Activated CD8-positive, alpha-beta T cell treated with anti-CD3 and anti-CD28 coated beads, Interleukin-2, amount 10 ng/mL, durations not matched to agents 7 days and 5 days (primary cell): ENCODE measurements around the gene SPOPL. TPM values are rescaled to one million over a fixed set of nuclear protein-coding genes. Genes with fewer than 3 reads are reported as not detected.
"Not testable (repeated sequence)": the region's sequence is repeated elsewhere in the genome, so short reads cannot be mapped to it uniquely, and the experiment has no call there.

Source experiments
- ATAC-seq: fragments of 150-1000 bp; cut with Tn5 transposase; one replicate; pipeline ENCODE4 v1.10.0; 2021; ENCODE audit warnings: moderate library complexity
- CTCF ChIA-PET: fragments of 350-600 bp; sonication (Branson Sonifier 250); formaldehyde crosslinking; loops from one replicate; lab custom pipeline; 2021; ENCODE audit warnings: antibody characterized with exemption; lab: Charles Lee
- POLR2A ChIA-PET: fragments of 350-600 bp; sonication (Branson Sonifier 250); formaldehyde crosslinking; loops from one replicate; lab custom pipeline; 2021; ENCODE audit warnings: antibody characterized with exemption; lab: Charles Lee
- DNase-seq: peaks from one replicate; pipeline ENCODE4 v3.0.0-alpha.2; 2020
- H3K27ac Mint-ChIP-seq: one replicate; pipeline ENCODE4 v1.8.0; 2021; ENCODE audit warnings: mild to moderate bottlenecking, mixed read lengths
- H3K27me3 Mint-ChIP-seq: one replicate; pipeline ENCODE4 v1.8.0; 2021; ENCODE audit warnings: low read depth, mixed read lengths
- H3K36me3 Mint-ChIP-seq: one replicate; pipeline ENCODE4 v1.8.0; 2021; ENCODE audit warnings: low read depth, mixed read lengths
- H3K4me1 Mint-ChIP-seq: one replicate; pipeline ENCODE4 v1.8.0; 2021; ENCODE audit warnings: low read depth, mixed read lengths
- H3K4me3 Mint-ChIP-seq: one replicate; pipeline ENCODE4 v1.8.0; 2021; ENCODE audit warnings: mild to moderate bottlenecking, mixed read lengths
- H3K9me3 Mint-ChIP-seq: one replicate; pipeline ENCODE4 v1.8.0; 2022; ENCODE audit warnings: mixed read lengths; ENCODE audit not compliant: insufficient read depth
- total RNA-seq, 2 experiments: library from RNA; stranded (reverse); gene quantifications; one replicate each; pipeline ENCODE4 v1.2.3, GENCODE V29; 2021

SPOPL gene
- total RNA-seq, 2 experiments from 2014 or later, result 13.0 to 15.6 TPM

GRCh38 chr2:138536302-138536701, 34.7 kb downstream of the SPOPL start:
- Mint-ChIP-seq H3K27me3 (no peaks in the 10 kb centered on the region), H3K27ac (no peak overlapping the region), H3K36me3 (peaks cover 32% of the 10 kb centered on the region), H3K4me1 (peaks cover 1% of the 10 kb centered on the region), H3K9me3 (peaks cover 17% of the 10 kb centered on the region), H3K4me3 (no peak overlapping the region)
- ChIA-PET CTCF (no interaction called here), POLR2A (no interaction called here)
- no peak for ATAC-seq
- DNase-seq, result no peak

- Mint-ChIP-seq H3K27ac (no peak overlapping the region), H3K27me3 (no peaks in the 10 kb centered on the region), H3K4me1 (peaks cover 1% of the 10 kb centered on the region), H3K36me3 (peaks cover 34% of the 10 kb centered on the region), H3K4me3 (no peak overlapping the region), H3K9me3 (peaks cover 17% of the 10 kb centered on the region)
- DNase-seq (no peak), ATAC-seq (no peak)
- ChIA-PET POLR2A (no interaction called here), CTCF (no interaction called here)
Observed at GRCh38 chr2:138536740-138537139, 35.2 kb downstream of the SPOPL start.

DNA sequence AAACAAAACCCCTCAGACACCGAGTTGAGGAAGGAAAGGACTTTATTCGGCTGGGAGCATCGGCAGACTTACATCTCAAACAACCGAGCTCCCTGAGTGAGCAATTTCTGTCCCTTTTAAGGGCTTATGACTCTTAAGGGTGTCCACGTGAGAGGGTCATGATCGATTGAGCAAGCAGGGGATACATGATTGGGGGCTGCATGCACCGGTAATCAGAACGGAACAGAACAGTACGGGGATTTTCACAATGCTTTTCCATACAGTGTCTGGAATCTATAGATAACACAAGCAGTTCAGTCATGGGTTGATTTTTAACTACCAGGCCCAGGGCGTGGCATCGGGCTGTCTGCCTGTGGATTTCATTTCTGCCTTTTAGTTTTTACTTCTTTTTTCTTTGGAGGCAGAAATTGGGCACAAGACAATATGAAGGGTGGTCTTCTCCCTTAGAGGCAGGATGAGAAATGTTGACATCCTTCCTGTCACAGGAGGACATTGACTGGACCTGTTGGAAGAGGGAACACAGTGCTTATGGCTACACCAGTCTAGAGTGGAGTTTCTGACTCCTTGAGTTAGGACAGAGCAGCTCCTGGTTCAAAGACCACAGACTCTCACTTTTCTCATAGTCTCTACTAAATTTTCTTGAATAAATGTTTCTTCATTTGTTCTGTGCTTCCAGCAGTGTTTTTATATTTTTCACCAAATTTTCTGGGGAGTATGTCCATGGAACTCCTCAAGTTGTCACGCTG, 35.8 kb downstream of the SPOPL start:
- ChIA-PET CTCF (no interaction called here), POLR2A (no interaction called here)
- H3K27me3 Mint-ChIP-seq, result no peaks in the 10 kb centered on the region
- no peak for ATAC-seq
- peaks cover 17% of the 10 kb centered on the region for H3K9me3 Mint-ChIP-seq
- DNase-seq, result no peak
- no peak overlapping the region for H3K4me3 Mint-ChIP-seq
- H3K27ac Mint-ChIP-seq, result no peak overlapping the region
- peaks cover 35% of the 10 kb centered on the region for H3K36me3 Mint-ChIP-seq
- H3K4me1 Mint-ChIP-seq, result no peaks in the 10 kb centered on the region

DNA sequence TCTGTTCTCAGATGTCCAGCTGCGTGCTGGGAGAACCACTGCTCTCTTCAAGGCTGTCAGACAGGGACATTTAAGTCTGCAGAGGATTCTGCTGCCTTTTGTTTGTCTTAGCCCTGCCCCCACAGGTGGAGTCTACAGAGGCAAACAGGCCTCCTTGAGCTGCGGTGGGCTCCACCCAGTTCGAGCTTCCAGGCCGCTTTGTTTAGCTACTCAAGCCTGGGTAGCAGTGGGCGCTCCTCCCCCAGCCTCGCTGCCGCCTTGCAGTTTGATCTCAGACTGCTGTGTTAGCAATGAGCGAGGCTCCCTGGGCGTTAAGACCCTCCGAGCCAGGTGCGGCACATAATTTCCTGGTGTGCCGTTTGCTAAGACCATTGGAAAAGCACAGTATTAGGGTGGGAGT, 42.6 kb downstream of the SPOPL start:
- DNase-seq, POLR2A ChIA-PET, H3K9me3 Mint-ChIP-seq, H3K27ac Mint-ChIP-seq, H3K4me3 Mint-ChIP-seq, CTCF ChIA-PET, H3K4me1 Mint-ChIP-seq, H3K27me3 Mint-ChIP-seq, ATAC-seq: not testable (repeated sequence)
- H3K36me3 Mint-ChIP-seq, result peaks cover 16% of the 10 kb centered on the region

GRCh38 chr2:138548796-138549195, 47.2 kb downstream of the SPOPL start:
- POLR2A ChIA-PET, result no interaction called here
- Mint-ChIP-seq H3K27ac (no peak overlapping the region), H3K27me3 (no peaks in the 10 kb centered on the region), H3K36me3 (peaks cover 19% of the 10 kb centered on the region), H3K4me1 (no peaks in the 10 kb centered on the region), H3K4me3 (no peak overlapping the region), H3K9me3 (no peaks in the 10 kb centered on the region)
- ATAC-seq, result no peak
- CTCF ChIA-PET, result no interaction called here
- DNase-seq, result no peak

GRCh38 chr2:138550172-138550571, 48.6 kb downstream of the SPOPL start:
- POLR2A ChIA-PET, result no interaction called here
- CTCF ChIA-PET, result no interaction called here
- Mint-ChIP-seq H3K27me3 (no peaks in the 10 kb centered on the region), H3K4me3 (no peak overlapping the region), H3K27ac (no peak overlapping the region), H3K36me3 (peaks cover 20% of the 10 kb centered on the region), H3K9me3 (no peaks in the 10 kb centered on the region), H3K4me1 (no peaks in the 10 kb centered on the region)
- no peak for ATAC-seq
- no peak for DNase-seq

DNA sequence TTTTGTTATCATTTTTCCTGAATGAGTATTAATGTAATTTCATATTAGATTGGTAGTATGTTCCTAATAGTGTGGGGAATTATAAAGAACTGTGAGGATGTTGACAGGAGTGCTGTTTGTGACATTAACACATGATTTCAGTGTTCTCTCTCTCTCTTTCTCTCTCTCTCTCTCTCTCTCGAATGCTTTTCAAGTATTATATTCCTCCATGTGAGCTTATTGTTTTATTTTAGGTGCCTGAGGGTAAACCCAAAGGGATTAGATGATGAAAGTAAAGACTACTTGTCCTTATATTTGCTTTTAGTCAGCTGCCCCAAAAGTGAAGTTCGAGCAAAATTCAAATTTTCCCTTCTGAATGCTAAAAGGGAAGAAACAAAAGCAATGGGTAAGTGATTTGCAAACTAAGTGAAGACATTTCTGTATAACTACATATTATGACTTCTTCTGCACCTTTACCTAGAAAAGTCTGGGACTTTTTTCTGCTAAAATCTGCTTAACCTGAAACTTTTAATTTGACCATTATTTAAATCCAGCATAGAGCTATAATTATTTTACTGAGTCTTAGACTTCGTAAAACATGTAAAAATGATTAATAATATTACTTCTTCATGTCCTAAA, 49.2 kb downstream of the SPOPL start:
- ATAC-seq (no peak), DNase-seq (no peak)
- no peak overlapping the region for H3K4me3 Mint-ChIP-seq
- no peaks in the 10 kb centered on the region for H3K9me3 Mint-ChIP-seq
- H3K4me1 Mint-ChIP-seq, result no peaks in the 10 kb centered on the region
- H3K36me3 Mint-ChIP-seq, result peaks cover 25% of the 10 kb centered on the region
- ChIA-PET POLR2A (no interaction called here), CTCF (no interaction called here)
- H3K27ac Mint-ChIP-seq, result no peak overlapping the region
- H3K27me3 Mint-ChIP-seq, result no peaks in the 10 kb centered on the region

- Mint-ChIP-seq H3K4me1 (no peaks in the 10 kb centered on the region), H3K27me3 (no peaks in the 10 kb centered on the region), H3K27ac (no peak overlapping the region), H3K36me3 (peaks cover 30% of the 10 kb centered on the region), H3K9me3 (no peaks in the 10 kb centered on the region), H3K4me3 (no peak overlapping the region)
- ATAC-seq (no peak), DNase-seq (no peak)
- POLR2A ChIA-PET, result no interaction called here
- CTCF ChIA-PET, result no interaction called here
Observed at GRCh38 chr2:138554123-138554522, 52.6 kb downstream of the SPOPL start.

- no peak for DNase-seq
- Mint-ChIP-seq H3K4me3 (no peak overlapping the region), H3K9me3 (no peaks in the 10 kb centered on the region), H3K27ac (no peak overlapping the region), H3K36me3 (peaks cover 37% of the 10 kb centered on the region), H3K4me1 (no peaks in the 10 kb centered on the region), H3K27me3 (no peaks in the 10 kb centered on the region)
- CTCF ChIA-PET, result no interaction called here
- POLR2A ChIA-PET, result no interaction called here
- no peak for ATAC-seq
Observed at GRCh38 chr2:138559641-138560040, 58.1 kb downstream of the SPOPL start.

DNA sequence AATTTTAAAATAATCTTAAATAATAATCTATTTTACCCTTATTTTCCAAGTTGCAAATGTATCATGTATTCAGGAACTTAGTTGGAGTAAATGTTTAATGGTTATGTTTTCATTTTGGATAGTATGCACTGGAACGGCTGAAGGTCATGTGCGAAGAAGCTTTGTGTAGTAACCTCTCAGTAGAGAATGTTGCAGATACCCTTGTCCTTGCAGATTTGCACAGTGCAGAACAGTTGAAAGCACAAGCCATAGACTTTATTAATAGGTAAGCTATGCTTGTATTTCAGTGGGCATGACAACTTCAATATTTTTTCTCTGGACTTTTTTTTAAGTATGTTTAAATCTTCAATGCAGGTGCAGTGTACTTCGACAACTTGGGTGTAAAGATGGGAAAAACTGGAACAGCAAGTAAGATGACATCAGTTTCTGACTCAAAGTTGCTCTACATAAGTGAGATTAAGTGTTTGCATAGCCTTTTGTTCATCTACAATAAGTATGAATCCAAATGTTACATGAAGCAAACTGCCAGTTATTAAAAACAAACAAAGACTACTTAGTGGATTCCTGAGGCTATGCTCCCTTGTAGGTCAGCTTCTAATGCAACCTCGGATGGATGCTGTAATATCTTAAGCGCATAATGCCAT, 63.1 kb downstream of the SPOPL start:
- Mint-ChIP-seq H3K36me3 (peaks cover 32% of the 10 kb centered on the region), H3K27me3 (no peaks in the 10 kb centered on the region), H3K4me1 (no peaks in the 10 kb centered on the region), H3K27ac (no peak overlapping the region), H3K4me3 (no peak overlapping the region), H3K9me3 (no peaks in the 10 kb centered on the region)
- ATAC-seq (no peak), DNase-seq (no peak)
- POLR2A ChIA-PET, result no interaction called here
- CTCF ChIA-PET, result no interaction called here

DNA sequence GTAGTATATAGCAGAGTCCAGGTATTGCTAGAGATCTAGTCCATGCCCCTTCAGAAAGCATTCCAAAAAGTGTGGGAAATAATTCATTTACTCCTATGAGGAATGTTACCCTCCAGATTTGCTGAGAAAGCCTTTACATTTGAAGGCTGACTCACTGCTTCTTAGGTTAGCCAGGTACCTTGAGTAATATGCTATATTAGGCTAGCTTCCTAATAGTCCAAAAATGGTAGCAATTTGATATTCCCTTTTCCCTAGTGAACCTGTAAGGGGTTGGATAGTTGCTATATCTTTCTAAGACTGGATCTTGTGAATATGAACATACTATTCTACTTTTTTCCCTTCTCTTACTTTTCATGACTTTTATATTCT, 63.6 kb downstream of the SPOPL start:
- ChIA-PET CTCF (no interaction called here), POLR2A (no interaction called here)
- H3K4me1 Mint-ChIP-seq, result no peaks in the 10 kb centered on the region
- H3K9me3 Mint-ChIP-seq, result no peaks in the 10 kb centered on the region
- no peak overlapping the region for H3K27ac Mint-ChIP-seq
- H3K27me3 Mint-ChIP-seq, result no peaks in the 10 kb centered on the region
- peaks cover 32% of the 10 kb centered on the region for H3K36me3 Mint-ChIP-seq
- no peak for ATAC-seq
- no peak for DNase-seq
- no peak overlapping the region for H3K4me3 Mint-ChIP-seq

GRCh38 chr2:138572318-138572717, 70.7 kb downstream of the SPOPL start:
- POLR2A ChIA-PET, result no interaction called here
- H3K36me3 Mint-ChIP-seq, result peaks cover 31% of the 10 kb centered on the region
- CTCF ChIA-PET, result no interaction called here

More at GRCh38 chr2:138572318-138572717, 70.7 kb downstream of the SPOPL start:
- H3K4me3 Mint-ChIP-seq, result no peak overlapping the region
- no peak overlapping the region for H3K27ac Mint-ChIP-seq
- ATAC-seq (no peak), DNase-seq (no peak)
- H3K4me1 Mint-ChIP-seq, result no peaks in the 10 kb centered on the region
- no peaks in the 10 kb centered on the region for H3K27me3 Mint-ChIP-seq
- H3K9me3 Mint-ChIP-seq, result no peaks in the 10 kb centered on the region
